Measurements from ENCODE around the gene KIAA1549.

DNA sequence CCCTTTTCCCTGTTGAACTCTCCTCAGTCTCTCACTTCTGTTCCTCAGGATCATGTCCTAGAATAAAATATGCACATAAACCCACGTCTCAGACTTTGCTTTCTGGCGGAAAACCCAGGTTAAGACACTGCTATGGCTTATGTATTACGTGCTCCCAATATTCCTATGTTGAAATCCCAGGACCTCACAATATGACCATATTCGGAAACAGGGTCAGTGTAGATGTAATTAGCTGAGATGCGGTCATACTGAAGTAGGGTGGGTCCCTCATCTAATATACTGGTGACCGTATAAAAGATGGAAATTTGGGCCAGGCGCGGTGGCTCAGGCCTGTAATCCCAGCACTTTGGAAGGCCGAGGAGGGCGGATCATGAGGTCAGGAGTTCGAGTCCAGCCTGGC lies 59.9 kb downstream of the KIAA1549 start:
- TF ChIP-seq, protein P1, sequence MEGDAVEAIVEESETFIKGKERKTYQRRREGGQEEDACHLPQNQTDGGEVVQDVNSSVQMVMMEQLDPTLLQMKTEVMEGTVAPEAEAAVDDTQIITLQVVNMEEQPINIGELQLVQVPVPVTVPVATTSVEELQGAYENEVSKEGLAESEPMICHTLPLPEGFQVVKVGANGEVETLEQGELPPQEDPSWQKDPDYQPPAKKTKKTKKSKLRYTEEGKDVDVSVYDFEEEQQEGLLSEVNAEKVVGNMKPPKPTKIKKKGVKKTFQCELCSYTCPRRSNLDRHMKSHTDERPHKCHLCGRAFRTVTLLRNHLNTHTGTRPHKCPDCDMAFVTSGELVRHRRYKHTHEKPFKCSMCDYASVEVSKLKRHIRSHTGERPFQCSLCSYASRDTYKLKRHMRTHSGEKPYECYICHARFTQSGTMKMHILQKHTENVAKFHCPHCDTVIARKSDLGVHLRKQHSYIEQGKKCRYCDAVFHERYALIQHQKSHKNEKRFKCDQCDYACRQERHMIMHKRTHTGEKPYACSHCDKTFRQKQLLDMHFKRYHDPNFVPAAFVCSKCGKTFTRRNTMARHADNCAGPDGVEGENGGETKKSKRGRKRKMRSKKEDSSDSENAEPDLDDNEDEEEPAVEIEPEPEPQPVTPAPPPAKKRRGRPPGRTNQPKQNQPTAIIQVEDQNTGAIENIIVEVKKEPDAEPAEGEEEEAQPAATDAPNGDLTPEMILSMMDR (IDR thresholded peaks at IDR 0.05; ENCODE audit: insufficient read depth, low read length, poor library complexity, severe bottlenecking): no peak
- TF ChIP-seq EZH2phosphoT487 (conservative IDR thresholded peaks at IDR 0.05; ENCODE audit: low read length): no peak
